ENCODE data around the gene NPTXR.

The NPTXR gene

GRCh38 chr22:38841635-38842034 is 2.2 kb downstream of the NPTXR start:
- Histone ChIP-seq H3K9me3 (no peaks in the 10 kb centered on the region), H3K4me3 (ENCODE audit: low read depth in 1 of 2, low read length in 1 of 2) (no peak overlapping the region), H3K4me1 (ENCODE audit: control insufficient read depth in 1 of 2, insufficient read depth in 1 of 2, low read depth in 1 of 2, low read length in 1 of 2) (peaks cover 4 to 17% of the 10 kb centered on the region in 2 experiments), H3K27ac (no peak overlapping the region), H3K36me3 (no peaks in the 10 kb centered on the region), H3K27me3 (peaks cover 95% of the 10 kb centered on the region)
- TF ChIP-seq CTCF (IDR thresholded peaks at IDR 0.05) = no peak

GRCh38 chr22:38841211-38841610 is 2.6 kb downstream of the NPTXR start:
- no peaks in the 10 kb centered on the region for H3K9me3 ChIP-seq
- TF ChIP-seq CTCF (IDR thresholded peaks at IDR 0.05) = no peak
- no peak overlapping the region for H3K4me3 ChIP-seq (ENCODE audit: low read depth in 1 of 2, low read length in 1 of 2)
- no peaks in the 10 kb centered on the region for H3K36me3 ChIP-seq
- H3K4me1 ChIP-seq (ENCODE audit: control insufficient read depth in 1 of 2, insufficient read depth in 1 of 2, low read depth in 1 of 2, low read length in 1 of 2) = peaks cover 4 to 17% of the 10 kb centered on the region in 2 experiments
- H3K27me3 ChIP-seq = peaks cover 91% of the 10 kb centered on the region
- no peak overlapping the region for H3K27ac ChIP-seq

- Histone ChIP-seq H3K27ac (no peak overlapping the region), H3K9me3 (no peaks in the 10 kb centered on the region), H3K36me3 (no peaks in the 10 kb centered on the region), H3K4me1 (ENCODE audit: control insufficient read depth in 1 of 2, insufficient read depth in 1 of 2, low read depth in 1 of 2, low read length in 1 of 2) (peaks cover 4 to 17% of the 10 kb centered on the region in 2 experiments), H3K4me3 (ENCODE audit: low read depth in 1 of 2, low read length in 1 of 2) (no peak overlapping the region), H3K27me3 (peaks cover 80% of the 10 kb centered on the region)
- TF ChIP-seq CTCF (IDR thresholded peaks at IDR 0.05) = no peak
Observed at GRCh38 chr22:38840129-38840528, 3.7 kb downstream of the NPTXR start.

GRCh38 chr22:38839686-38840085 is 4.1 kb downstream of the NPTXR start:
- no peaks in the 10 kb centered on the region for H3K9me3 ChIP-seq
- no peak overlapping the region for H3K27ac ChIP-seq
- no peak overlapping the region for H3K4me3 ChIP-seq (ENCODE audit: low read depth in 1 of 2, low read length in 1 of 2)
- H3K4me1 ChIP-seq (ENCODE audit: control insufficient read depth in 1 of 2, insufficient read depth in 1 of 2, low read depth in 1 of 2, low read length in 1 of 2) = peaks cover 4 to 17% of the 10 kb centered on the region in 2 experiments
- no peaks in the 10 kb centered on the region for H3K36me3 ChIP-seq
- TF ChIP-seq CTCF (IDR thresholded peaks at IDR 0.05) = no peak
- peaks cover 76% of the 10 kb centered on the region for H3K27me3 ChIP-seq

- Histone ChIP-seq H3K9me3 (no peaks in the 10 kb centered on the region), H3K4me1 (ENCODE audit: control insufficient read depth in 1 of 2, insufficient read depth in 1 of 2, low read depth in 1 of 2, low read length in 1 of 2) (peaks cover 0 to under 1% of the 10 kb centered on the region in 2 experiments), H3K4me3 (ENCODE audit: low read depth in 1 of 2, low read length in 1 of 2) (no peak overlapping the region), H3K27me3 (peaks cover 54% of the 10 kb centered on the region), H3K27ac (no peak overlapping the region), H3K36me3 (no peaks in the 10 kb centered on the region)
- TF ChIP-seq CTCF (IDR thresholded peaks at IDR 0.05) = no peak
Observed at GRCh38 chr22:38837414-38837928, 6.4 kb downstream of the NPTXR start.

- Histone ChIP-seq H3K36me3 (no peaks in the 10 kb centered on the region), H3K27me3 (peaks cover 38% of the 10 kb centered on the region), H3K27ac (no peak overlapping the region), H3K4me1 (ENCODE audit: control insufficient read depth in 1 of 2, insufficient read depth in 1 of 2, low read depth in 1 of 2, low read length in 1 of 2) (no peaks in the 10 kb centered on the region), H3K4me3 (ENCODE audit: low read depth in 1 of 2, low read length in 1 of 2) (no peak overlapping the region), H3K9me3 (no peaks in the 10 kb centered on the region)
- no peak for TF ChIP-seq CTCF (IDR thresholded peaks at IDR 0.05)
Observed at GRCh38 chr22:38835888-38836301, 7.9 kb downstream of the NPTXR start.

Data from neutrophil (primary cell).